ENCODE data around the gene STK11. TPM values are rescaled to one million over a fixed set of nuclear protein-coding genes. Genes with fewer than 3 reads are reported as not detected.

Gene STK11
- polyA plus RNA-seq, 1 donor from 2014 or later: 51.6 TPM

DNA sequence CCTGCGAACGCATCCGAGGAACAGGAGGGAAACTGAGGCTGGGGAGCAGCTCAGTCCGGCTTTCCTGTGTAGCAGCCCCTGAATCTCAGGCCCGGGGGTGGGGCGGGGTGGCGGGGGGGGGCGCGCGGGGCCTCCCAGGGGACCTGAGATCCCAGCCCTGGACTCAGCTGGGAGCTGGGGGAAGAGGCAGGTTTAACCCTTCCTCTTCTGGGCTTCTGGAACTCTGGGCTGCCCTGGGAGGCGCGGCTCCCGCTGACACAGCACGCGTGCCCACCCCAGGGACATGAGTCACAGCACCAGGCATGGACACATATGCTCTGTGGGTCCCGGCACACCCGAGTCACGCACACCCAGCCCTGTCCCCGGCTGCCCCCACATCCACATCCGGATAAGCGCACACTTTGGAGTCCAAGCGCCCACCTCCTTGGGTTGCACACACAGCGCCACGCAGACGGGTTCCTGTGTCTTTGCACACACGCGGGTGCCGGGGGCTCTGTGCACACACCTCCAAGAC, 60.1 kb downstream of the STK11 start:
- Histone ChIP-seq H3K27ac (ENCODE audit: low read length) (peak overlapping the region; percentile 68), H3K9me2 (ENCODE audit: insufficient read depth, low read length) (no peaks in the 10 kb centered on the region), H3K4me2 (ENCODE audit: low read length) (peak overlapping the region; percentile 51), H3K4me3 (ENCODE audit: low read length) (peak overlapping the region; percentile 71), H3K79me2 (replicated peaks; ENCODE audit: insufficient read depth, low read length) (peaks cover 25% of the 10 kb centered on the region), H2AFZ (ENCODE audit: low read depth, low read length) (no peak overlapping the region), H3K27me3 (ENCODE audit: insufficient read depth, low read depth, low read length) (no peaks in the 10 kb centered on the region), H3K36me3 (ENCODE audit: insufficient read depth, low read length) (no peaks in the 10 kb centered on the region), H4K20me1 (ENCODE audit: insufficient read depth) (peaks cover 11% of the 10 kb centered on the region), H3F3A (ENCODE audit: insufficient read depth, low read length, poor library complexity, severe bottlenecking) (no peaks in the 10 kb centered on the region), H3K9me3 (ENCODE audit: low read length) (no peaks in the 10 kb centered on the region), H3K9ac (ENCODE audit: low read length) (peak overlapping the region; percentile 90)
- no peak for TF ChIP-seq EZH2 (IDR thresholded peaks at IDR 0.05; ENCODE audit: borderline replicate concordance, insufficient read depth, low read length, poor library complexity, severe bottlenecking)
- TF ChIP-seq, protein P1, sequence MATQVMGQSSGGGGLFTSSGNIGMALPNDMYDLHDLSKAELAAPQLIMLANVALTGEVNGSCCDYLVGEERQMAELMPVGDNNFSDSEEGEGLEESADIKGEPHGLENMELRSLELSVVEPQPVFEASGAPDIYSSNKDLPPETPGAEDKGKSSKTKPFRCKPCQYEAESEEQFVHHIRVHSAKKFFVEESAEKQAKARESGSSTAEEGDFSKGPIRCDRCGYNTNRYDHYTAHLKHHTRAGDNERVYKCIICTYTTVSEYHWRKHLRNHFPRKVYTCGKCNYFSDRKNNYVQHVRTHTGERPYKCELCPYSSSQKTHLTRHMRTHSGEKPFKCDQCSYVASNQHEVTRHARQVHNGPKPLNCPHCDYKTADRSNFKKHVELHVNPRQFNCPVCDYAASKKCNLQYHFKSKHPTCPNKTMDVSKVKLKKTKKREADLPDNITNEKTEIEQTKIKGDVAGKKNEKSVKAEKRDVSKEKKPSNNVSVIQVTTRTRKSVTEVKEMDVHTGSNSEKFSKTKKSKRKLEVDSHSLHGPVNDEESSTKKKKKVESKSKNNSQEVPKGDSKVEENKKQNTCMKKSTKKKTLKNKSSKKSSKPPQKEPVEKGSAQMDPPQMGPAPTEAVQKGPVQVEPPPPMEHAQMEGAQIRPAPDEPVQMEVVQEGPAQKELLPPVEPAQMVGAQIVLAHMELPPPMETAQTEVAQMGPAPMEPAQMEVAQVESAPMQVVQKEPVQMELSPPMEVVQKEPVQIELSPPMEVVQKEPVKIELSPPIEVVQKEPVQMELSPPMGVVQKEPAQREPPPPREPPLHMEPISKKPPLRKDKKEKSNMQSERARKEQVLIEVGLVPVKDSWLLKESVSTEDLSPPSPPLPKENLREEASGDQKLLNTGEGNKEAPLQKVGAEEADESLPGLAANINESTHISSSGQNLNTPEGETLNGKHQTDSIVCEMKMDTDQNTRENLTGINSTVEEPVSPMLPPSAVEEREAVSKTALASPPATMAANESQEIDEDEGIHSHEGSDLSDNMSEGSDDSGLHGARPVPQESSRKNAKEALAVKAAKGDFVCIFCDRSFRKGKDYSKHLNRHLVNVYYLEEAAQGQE (IDR thresholded peaks at IDR 0.05; ENCODE audit: borderline replicate concordance): no peak
- TF ChIP-seq POLR2AphosphoS5 (IDR thresholded peaks at IDR 0.05): no peak
- TF ChIP-seq, protein P2, sequence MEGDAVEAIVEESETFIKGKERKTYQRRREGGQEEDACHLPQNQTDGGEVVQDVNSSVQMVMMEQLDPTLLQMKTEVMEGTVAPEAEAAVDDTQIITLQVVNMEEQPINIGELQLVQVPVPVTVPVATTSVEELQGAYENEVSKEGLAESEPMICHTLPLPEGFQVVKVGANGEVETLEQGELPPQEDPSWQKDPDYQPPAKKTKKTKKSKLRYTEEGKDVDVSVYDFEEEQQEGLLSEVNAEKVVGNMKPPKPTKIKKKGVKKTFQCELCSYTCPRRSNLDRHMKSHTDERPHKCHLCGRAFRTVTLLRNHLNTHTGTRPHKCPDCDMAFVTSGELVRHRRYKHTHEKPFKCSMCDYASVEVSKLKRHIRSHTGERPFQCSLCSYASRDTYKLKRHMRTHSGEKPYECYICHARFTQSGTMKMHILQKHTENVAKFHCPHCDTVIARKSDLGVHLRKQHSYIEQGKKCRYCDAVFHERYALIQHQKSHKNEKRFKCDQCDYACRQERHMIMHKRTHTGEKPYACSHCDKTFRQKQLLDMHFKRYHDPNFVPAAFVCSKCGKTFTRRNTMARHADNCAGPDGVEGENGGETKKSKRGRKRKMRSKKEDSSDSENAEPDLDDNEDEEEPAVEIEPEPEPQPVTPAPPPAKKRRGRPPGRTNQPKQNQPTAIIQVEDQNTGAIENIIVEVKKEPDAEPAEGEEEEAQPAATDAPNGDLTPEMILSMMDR (IDR thresholded peaks at IDR 0.05; ENCODE audit: poor library complexity, severe bottlenecking): no peak
- TF ChIP-seq SMC3 (conservative IDR thresholded peaks at IDR 0.05; ENCODE audit: poor library complexity): no peak
- TF ChIP-seq TAF1 (IDR thresholded peaks at IDR 0.05; ENCODE audit: low read depth): no peak
- no peak for TF ChIP-seq RAD21 (conservative IDR thresholded peaks at IDR 0.05)
- TF ChIP-seq MXI1 (conservative IDR thresholded peaks at IDR 0.05; ENCODE audit: poor library complexity, severe bottlenecking): no peak
- TF ChIP-seq EP300 (conservative IDR thresholded peaks at IDR 0.05; ENCODE audit: poor library complexity, severe bottlenecking): no peak

DNA sequence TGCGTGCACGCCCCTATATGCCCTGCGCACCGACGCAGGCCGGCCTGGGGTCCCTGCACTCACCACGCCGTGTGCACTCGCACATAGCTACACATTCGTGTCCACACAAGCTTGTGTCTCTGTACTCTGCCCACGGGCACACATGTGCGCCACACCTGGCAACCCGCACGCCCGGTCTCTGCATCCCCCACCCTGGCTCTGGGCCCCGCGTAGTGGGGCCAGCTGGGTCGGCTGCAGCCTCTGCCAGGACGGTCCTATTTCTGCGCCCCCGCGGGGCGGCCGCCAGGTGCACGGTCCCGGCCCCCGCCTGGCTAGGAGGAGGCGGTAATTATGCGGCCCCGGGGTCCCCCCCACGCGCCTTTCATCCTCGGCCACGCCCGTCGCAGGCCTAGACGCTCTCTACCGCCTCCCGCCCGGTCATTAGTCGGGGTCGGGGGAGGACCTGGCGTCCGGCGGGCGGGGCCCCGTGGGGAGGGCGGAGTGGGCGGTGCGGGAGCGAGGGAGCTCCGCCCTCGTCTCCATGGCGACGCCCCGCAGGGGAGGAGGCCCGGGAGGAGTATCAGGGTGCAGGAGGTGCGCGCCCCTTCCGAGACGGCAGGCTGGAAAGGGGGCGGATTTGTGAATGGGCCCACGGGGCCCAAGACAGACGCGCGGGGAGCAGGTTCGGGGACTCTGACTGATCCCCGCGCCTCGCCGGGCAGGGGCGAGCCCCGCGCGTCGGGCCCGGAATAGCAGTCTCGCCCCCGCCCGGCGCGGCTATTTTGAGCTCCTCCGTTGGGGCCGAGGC, 60.7 kb downstream of the STK11 start:
- Histone ChIP-seq H3K27me3 (ENCODE audit: insufficient read depth, low read depth, low read length) (no peaks in the 10 kb centered on the region), H3F3A (ENCODE audit: insufficient read depth, low read length, poor library complexity, severe bottlenecking) (no peaks in the 10 kb centered on the region), H4K20me1 (ENCODE audit: insufficient read depth) (peaks cover 17% of the 10 kb centered on the region), H3K9ac (ENCODE audit: low read length) (peak overlapping the region; percentile 90), H3K9me2 (ENCODE audit: insufficient read depth, low read length) (no peaks in the 10 kb centered on the region), H3K36me3 (ENCODE audit: insufficient read depth, low read length) (no peaks in the 10 kb centered on the region), H2AFZ (ENCODE audit: low read depth, low read length) (no peak overlapping the region), H3K9me3 (ENCODE audit: low read length) (no peaks in the 10 kb centered on the region), H3K79me2 (replicated peaks; ENCODE audit: insufficient read depth, low read length) (peaks cover 29% of the 10 kb centered on the region), H3K27ac (ENCODE audit: low read length) (peak overlapping the region; percentile 68), H3K4me2 (ENCODE audit: low read length) (peak overlapping the region; percentile 51), H3K4me3 (ENCODE audit: low read length) (peak overlapping the region; percentile 71)
- TF ChIP-seq MXI1 (conservative IDR thresholded peaks at IDR 0.05; ENCODE audit: poor library complexity, severe bottlenecking) (no peak), POLR2AphosphoS5 (IDR thresholded peaks at IDR 0.05) (peak; percentile 5), TAF1 (IDR thresholded peaks at IDR 0.05; ENCODE audit: low read depth) (no peak), EP300 (conservative IDR thresholded peaks at IDR 0.05; ENCODE audit: poor library complexity, severe bottlenecking) (no peak), RAD21 (conservative IDR thresholded peaks at IDR 0.05) (no peak), SMC3 (conservative IDR thresholded peaks at IDR 0.05; ENCODE audit: poor library complexity) (no peak)
- TF ChIP-seq, protein P1 (IDR thresholded peaks at IDR 0.05; ENCODE audit: borderline replicate concordance): no peak

Measured in neural cell (in vitro differentiated cells).